ENCODE data around the gene UBE2J2. TPM values are rescaled to one million over a fixed set of nuclear protein-coding genes. Genes with fewer than 3 reads are reported as not detected.

The UBE2J2 gene
- total RNA-seq, 4 donors from 2014 or later, result 31.3 to 42.3 (median 38.3) TPM

DNA sequence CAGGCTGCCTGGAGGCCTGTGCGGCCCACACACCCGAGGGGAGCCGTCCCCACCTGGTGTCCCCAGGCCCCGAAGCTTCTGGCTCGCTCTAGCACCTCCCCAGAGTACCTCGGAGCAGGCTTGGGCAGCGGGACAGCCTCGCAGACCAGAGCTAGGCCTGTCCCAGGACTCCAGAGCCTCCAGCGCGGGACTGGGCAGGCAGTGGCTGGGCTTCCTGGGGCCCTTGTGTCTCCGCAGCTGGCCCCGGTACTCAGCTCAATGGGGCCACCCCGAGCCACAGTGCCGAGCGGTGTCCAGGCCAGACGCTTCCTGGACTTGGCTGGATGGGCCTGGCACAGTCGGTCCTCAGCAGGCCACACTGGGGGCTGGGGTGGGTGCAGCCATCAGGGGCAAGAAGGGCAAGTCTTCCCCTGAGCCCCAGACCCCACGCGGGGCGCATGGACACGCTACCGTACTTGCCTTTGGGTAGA, 11.5 kb upstream of the UBE2J2 start:
- Histone ChIP-seq H3K27me3 (peaks cover 15 to 34% (median 24%) of the 10 kb centered on the region in 3 donors), H3K4me1 (peaks cover 0 to 6% of the 10 kb centered on the region in 2 donors), H3K4me3 (no peak overlapping the region), H3K27ac (no peak overlapping the region), H3K36me3 (no peaks in the 10 kb centered on the region), H3K9me3 (no peaks in the 10 kb centered on the region)
- in situ Hi-C loops (cut with MboI; ENCODE audit: low sequenced_read_pairs in 4 of 4), result no loop called here
- ATAC-seq (no peak), DNase-seq (no peak)
- TF ChIP-seq, protein P1, sequence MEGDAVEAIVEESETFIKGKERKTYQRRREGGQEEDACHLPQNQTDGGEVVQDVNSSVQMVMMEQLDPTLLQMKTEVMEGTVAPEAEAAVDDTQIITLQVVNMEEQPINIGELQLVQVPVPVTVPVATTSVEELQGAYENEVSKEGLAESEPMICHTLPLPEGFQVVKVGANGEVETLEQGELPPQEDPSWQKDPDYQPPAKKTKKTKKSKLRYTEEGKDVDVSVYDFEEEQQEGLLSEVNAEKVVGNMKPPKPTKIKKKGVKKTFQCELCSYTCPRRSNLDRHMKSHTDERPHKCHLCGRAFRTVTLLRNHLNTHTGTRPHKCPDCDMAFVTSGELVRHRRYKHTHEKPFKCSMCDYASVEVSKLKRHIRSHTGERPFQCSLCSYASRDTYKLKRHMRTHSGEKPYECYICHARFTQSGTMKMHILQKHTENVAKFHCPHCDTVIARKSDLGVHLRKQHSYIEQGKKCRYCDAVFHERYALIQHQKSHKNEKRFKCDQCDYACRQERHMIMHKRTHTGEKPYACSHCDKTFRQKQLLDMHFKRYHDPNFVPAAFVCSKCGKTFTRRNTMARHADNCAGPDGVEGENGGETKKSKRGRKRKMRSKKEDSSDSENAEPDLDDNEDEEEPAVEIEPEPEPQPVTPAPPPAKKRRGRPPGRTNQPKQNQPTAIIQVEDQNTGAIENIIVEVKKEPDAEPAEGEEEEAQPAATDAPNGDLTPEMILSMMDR (IDR thresholded peaks at IDR 0.05 in 4 of 5, conservative IDR thresholded peaks at IDR 0.05 in 1 of 5), result no peak
- intact Hi-C loops (cut with DNase I; ENCODE audit: low total_unique reads), result no loop called here

GRCh38 chr1:1284221-1285101, 10.8 kb upstream of the UBE2J2 start:
- DNase-seq, result no peak

DNA sequence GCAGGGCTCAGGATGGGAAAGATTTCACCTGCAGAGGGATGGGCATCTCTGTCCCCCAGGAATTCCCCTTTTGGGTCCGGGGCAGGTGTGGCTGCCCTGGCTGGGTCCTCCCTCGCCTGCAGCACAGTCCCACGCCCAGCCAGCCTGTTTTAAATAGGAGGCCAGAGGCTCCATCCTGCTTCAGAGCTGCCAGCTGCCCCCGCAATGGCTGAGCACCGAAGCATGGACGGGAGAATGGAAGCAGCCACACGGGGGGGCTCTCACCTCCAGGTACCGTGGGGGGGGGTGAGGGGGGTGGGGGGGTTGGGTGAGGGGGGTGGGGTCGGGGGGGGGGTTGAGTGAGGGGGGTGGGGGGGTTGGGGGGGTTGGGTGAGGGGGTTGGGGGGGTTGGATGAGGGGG, 10.2 kb upstream of the UBE2J2 start:
- peaks cover 15 to 34% (median 24%) of the 10 kb centered on the region in 3 donors for H3K27me3 ChIP-seq
- H3K4me1 ChIP-seq, result peaks cover 0 to 6% of the 10 kb centered on the region in 2 donors
- intact Hi-C loops (cut with DNase I; ENCODE audit: low total_unique reads) (no loop called here), in situ Hi-C loops (cut with MboI; ENCODE audit: low sequenced_read_pairs in 4 of 4) (no loop called here)
- DNase-seq (no peak), ATAC-seq (no peak)
- TF ChIP-seq, protein P1 (IDR thresholded peaks at IDR 0.05 in 4 of 5, conservative IDR thresholded peaks at IDR 0.05 in 1 of 5), result no peak
- no peak for TF ChIP-seq POLR2A (IDR thresholded peaks at IDR 0.05)
- H3K4me3 ChIP-seq, result no peak overlapping the region
- H3K9me3 ChIP-seq, result no peaks in the 10 kb centered on the region
- H3K27ac ChIP-seq, result no peak overlapping the region
- no peaks in the 10 kb centered on the region for H3K36me3 ChIP-seq

More at GRCh38 chr1:1284221-1285101, 10.8 kb upstream of the UBE2J2 start:
- Histone ChIP-seq H3K36me3 (no peaks in the 10 kb centered on the region), H3K4me3 (no peak overlapping the region), H3K4me1 (peaks cover 0 to 6% of the 10 kb centered on the region in 2 donors), H3K27ac (no peak overlapping the region), H3K9me3 (no peaks in the 10 kb centered on the region), H3K27me3 (peaks cover 15 to 34% (median 24%) of the 10 kb centered on the region in 3 donors)
- intact Hi-C loops (cut with DNase I; ENCODE audit: low total_unique reads), result no loop called here
- TF ChIP-seq, protein P1 (IDR thresholded peaks at IDR 0.05 in 4 of 5, conservative IDR thresholded peaks at IDR 0.05 in 1 of 5), result no peak
- no peak for TF ChIP-seq POLR2A (IDR thresholded peaks at IDR 0.05)
- ATAC-seq, result no peak
- in situ Hi-C loops (cut with MboI; ENCODE audit: low sequenced_read_pairs in 4 of 4), result no loop called here

DNA sequence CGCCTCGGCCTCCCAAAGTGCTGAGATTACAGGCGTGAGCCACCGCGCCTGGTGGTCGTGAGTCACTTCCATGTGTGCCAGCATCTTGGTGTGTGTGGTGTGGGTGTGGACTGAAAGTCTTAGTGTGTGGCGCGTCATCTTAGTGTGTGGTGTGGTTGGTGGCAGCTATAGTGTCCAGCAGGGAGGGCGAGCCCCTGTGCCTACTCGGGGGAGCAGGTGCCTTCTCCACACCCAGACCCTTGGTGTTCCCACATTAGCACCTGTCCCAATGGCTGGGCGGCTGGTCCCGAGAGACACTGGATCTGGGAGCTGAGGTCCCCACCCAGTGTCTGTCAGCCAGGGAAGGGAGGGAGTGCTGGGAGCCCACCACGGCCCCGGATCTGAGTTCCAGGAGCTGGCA, 9.3 kb upstream of the UBE2J2 start:
- H3K9me3 ChIP-seq, result no peaks in the 10 kb centered on the region
- peaks cover 15 to 34% (median 24%) of the 10 kb centered on the region in 3 donors for H3K27me3 ChIP-seq
- no peaks in the 10 kb centered on the region for H3K36me3 ChIP-seq
- intact Hi-C loops (cut with DNase I; ENCODE audit: low total_unique reads) (no loop called here), in situ Hi-C loops (cut with MboI; ENCODE audit: low sequenced_read_pairs in 4 of 4) (no loop called here)
- peaks cover 0 to 6% of the 10 kb centered on the region in 2 donors for H3K4me1 ChIP-seq
- no peak overlapping the region for H3K4me3 ChIP-seq
- no peak for ATAC-seq
- TF ChIP-seq, protein P1 (IDR thresholded peaks at IDR 0.05 in 4 of 5, conservative IDR thresholded peaks at IDR 0.05 in 1 of 5), result no peak
- TF ChIP-seq POLR2A (IDR thresholded peaks at IDR 0.05), result no peak
- no peak for DNase-seq
- no peak overlapping the region for H3K27ac ChIP-seq

Data from gastrocnemius medialis (tissue), 4 donors.